Astrocyte (in vitro differentiated cells and primary cell): ENCODE measurements around the gene CTIF. TPM values are rescaled to one million over a fixed set of nuclear protein-coding genes. Genes with fewer than 3 reads are reported as not detected.

Experiments
- DNase-seq: peaks from one replicate; pipeline ENCODE4 v3.0.0-alpha.2; 2010; ENCODE audit warnings: low read depth
- FAIRE-seq: peaks from 2 replicates; lab custom pipeline; 2011; peaks lifted over from hg19 to GRCh38; lab: Jason Lieb, UNC
- H2AFZ ChIP-seq: 2 replicates; pipeline ENCODE4 v1.6.0; 2012; ENCODE audit warnings: low read depth, low read length, inconsistent platforms
- H3K27ac ChIP-seq: 2 replicates; pipeline ENCODE4 v1.5.1; 2011; ENCODE audit warnings: low read depth, low read length, inconsistent platforms
- H3K27me3 ChIP-seq: 2 replicates; pipeline ENCODE4 v1.6.0; 2011; ENCODE audit warnings: low read length, inconsistent platforms; ENCODE audit not compliant: insufficient read depth
- H3K36me3 ChIP-seq: 2 replicates; pipeline ENCODE4 v1.5.1; 2011; ENCODE audit warnings: low read length, inconsistent platforms; ENCODE audit not compliant: insufficient read depth
- H3K4me1 ChIP-seq: 2 replicates; pipeline ENCODE4 v1.5.1; 2011; ENCODE audit warnings: low read length, inconsistent platforms; ENCODE audit not compliant: insufficient read depth
- H3K4me2 ChIP-seq: 2 replicates; pipeline ENCODE4 v1.6.0; 2012; ENCODE audit warnings: low read length, inconsistent platforms
- H3K4me3 ChIP-seq: 2 replicates; pipeline ENCODE4 v1.5.1; 2011; ENCODE audit warnings: low read depth, mild to moderate bottlenecking, low read length, inconsistent platforms; ENCODE audit not compliant: insufficient read depth
- H3K79me2 ChIP-seq: 2 replicates; pipeline ENCODE4 v1.6.0; 2012; ENCODE audit warnings: mild to moderate bottlenecking, low read length, inconsistent platforms; ENCODE audit not compliant: insufficient read depth
- H3K9ac ChIP-seq: 2 replicates; pipeline ENCODE4 v1.6.0; 2012; ENCODE audit warnings: mild to moderate bottlenecking, low read length, inconsistent platforms
- H3K9me3 ChIP-seq: 2 replicates; pipeline ENCODE4 v1.5.1; 2012; ENCODE audit warnings: low read depth, mild to moderate bottlenecking, low read length, inconsistent platforms; ENCODE audit not compliant: insufficient read depth
- H4K20me1 ChIP-seq: 2 replicates; pipeline ENCODE4 v1.6.0; 2012; ENCODE audit warnings: low read length, inconsistent platforms; ENCODE audit not compliant: insufficient read depth
- H3K27ac Mint-ChIP-seq: one replicate; pipeline ENCODE4 v1.8.0; 2021; ENCODE audit warnings: mild to moderate bottlenecking, mixed read lengths; ENCODE audit not compliant: unreplicated experiment
- H3K27me3 Mint-ChIP-seq: one replicate; pipeline ENCODE4 v1.8.0; 2021; ENCODE audit warnings: low read depth, mixed read lengths; ENCODE audit not compliant: unreplicated experiment
- H3K36me3 Mint-ChIP-seq: one replicate; pipeline ENCODE4 v1.8.0; 2021; ENCODE audit warnings: low read depth, mixed read lengths; ENCODE audit not compliant: unreplicated experiment
- H3K4me1 Mint-ChIP-seq: one replicate; pipeline ENCODE4 v1.8.0; 2021; ENCODE audit warnings: low read depth, mixed read lengths; ENCODE audit not compliant: unreplicated experiment
- H3K4me3 Mint-ChIP-seq: one replicate; pipeline ENCODE4 v1.8.0; 2021; ENCODE audit warnings: mild to moderate bottlenecking, moderate library complexity, mixed read lengths; ENCODE audit not compliant: unreplicated experiment
- H3K9me3 Mint-ChIP-seq: one replicate; pipeline ENCODE4 v1.8.0; 2021; ENCODE audit warnings: mild to moderate bottlenecking, mixed read lengths; ENCODE audit not compliant: unreplicated experiment
- EZH2 ChIP-seq: IDR thresholded peaks from 2 replicates; pipeline ENCODE4 v1.6.1; 2012; ENCODE audit warnings: mild to moderate bottlenecking, low read length, inconsistent platforms; ENCODE audit not compliant: insufficient read depth
- total RNA-seq: library from RNA; stranded (reverse); gene quantifications from 2 replicates; pipeline ENCODE4 v1.2.1, GENCODE V29; 2021
- TF ChIP-seq, protein P1 (sequence below): IDR thresholded peaks from 2 replicates; pipeline ENCODE4 v1.5.1; 2011; ENCODE audit warnings: low read depth, mild to moderate bottlenecking, inconsistent platforms, low read length, moderate library complexity; ENCODE audit not compliant: insufficient read depth

Gene CTIF
- total RNA-seq, 1 donor from 2014 or later: 101 TPM

DNA sequence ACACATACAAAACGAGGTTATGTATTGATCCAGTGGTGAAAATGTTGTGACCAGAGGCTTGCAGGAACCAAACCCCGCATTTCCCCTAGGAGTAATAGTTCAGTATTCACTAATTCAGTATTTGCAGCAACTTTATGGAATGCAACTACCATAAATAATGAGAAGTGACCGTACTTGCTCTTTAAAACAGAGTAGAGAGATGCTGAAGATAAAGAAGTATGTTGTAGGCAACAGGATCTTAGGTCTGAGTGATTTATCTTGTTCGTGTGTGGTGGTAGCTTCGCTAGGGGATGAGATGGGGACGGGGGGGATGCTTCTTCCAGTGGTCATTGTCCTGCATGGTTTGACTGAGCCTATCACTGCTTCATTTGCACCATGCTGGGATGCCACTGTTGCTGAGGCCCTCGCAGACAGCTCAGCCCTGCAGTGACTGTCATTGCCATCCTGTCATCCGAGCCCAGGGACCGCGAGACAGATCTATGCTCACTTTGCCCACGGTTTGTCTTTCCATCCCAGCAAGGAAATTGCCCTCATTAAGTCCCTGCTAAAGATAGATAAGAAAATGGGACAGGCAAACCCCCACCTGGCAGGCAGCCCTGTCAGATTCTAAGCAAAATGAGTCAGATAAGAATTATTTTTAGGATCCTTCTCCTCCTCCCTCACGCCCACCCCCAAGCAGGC is 181.3 kb downstream of the CTIF start:
- H3K27ac ChIP-seq: no peak overlapping the region
- TF ChIP-seq, protein P1, sequence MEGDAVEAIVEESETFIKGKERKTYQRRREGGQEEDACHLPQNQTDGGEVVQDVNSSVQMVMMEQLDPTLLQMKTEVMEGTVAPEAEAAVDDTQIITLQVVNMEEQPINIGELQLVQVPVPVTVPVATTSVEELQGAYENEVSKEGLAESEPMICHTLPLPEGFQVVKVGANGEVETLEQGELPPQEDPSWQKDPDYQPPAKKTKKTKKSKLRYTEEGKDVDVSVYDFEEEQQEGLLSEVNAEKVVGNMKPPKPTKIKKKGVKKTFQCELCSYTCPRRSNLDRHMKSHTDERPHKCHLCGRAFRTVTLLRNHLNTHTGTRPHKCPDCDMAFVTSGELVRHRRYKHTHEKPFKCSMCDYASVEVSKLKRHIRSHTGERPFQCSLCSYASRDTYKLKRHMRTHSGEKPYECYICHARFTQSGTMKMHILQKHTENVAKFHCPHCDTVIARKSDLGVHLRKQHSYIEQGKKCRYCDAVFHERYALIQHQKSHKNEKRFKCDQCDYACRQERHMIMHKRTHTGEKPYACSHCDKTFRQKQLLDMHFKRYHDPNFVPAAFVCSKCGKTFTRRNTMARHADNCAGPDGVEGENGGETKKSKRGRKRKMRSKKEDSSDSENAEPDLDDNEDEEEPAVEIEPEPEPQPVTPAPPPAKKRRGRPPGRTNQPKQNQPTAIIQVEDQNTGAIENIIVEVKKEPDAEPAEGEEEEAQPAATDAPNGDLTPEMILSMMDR: no peak
- TF ChIP-seq EZH2: no peak
- H3K4me1 ChIP-seq: peaks cover 29% of the 10 kb centered on the region
- no peak overlapping the region for H3K4me3 ChIP-seq
- no peaks in the 10 kb centered on the region for H3K9me3 Mint-ChIP-seq
- peak; percentile 26 for FAIRE-seq
- H3K36me3 ChIP-seq: peaks cover 4% of the 10 kb centered on the region
- H3K4me2 ChIP-seq: peak overlapping the region; percentile 66
- H3K27me3 ChIP-seq: no peaks in the 10 kb centered on the region
- H4K20me1 ChIP-seq: peaks cover 43% of the 10 kb centered on the region
- H3K9ac ChIP-seq: no peak overlapping the region
- peaks cover 31% of the 10 kb centered on the region for H3K4me1 Mint-ChIP-seq
- peak; percentile 62 for DNase-seq
- peaks cover 52% of the 10 kb centered on the region for H3K36me3 Mint-ChIP-seq
- no peak overlapping the region for H3K4me3 Mint-ChIP-seq
- no peaks in the 10 kb centered on the region for H3K79me2 ChIP-seq
- H2AFZ ChIP-seq: no peak overlapping the region
- peak overlapping the region; percentile 22 for H3K27ac Mint-ChIP-seq
- no peaks in the 10 kb centered on the region for H3K9me3 ChIP-seq
- H3K27me3 Mint-ChIP-seq: no peaks in the 10 kb centered on the region

DNA sequence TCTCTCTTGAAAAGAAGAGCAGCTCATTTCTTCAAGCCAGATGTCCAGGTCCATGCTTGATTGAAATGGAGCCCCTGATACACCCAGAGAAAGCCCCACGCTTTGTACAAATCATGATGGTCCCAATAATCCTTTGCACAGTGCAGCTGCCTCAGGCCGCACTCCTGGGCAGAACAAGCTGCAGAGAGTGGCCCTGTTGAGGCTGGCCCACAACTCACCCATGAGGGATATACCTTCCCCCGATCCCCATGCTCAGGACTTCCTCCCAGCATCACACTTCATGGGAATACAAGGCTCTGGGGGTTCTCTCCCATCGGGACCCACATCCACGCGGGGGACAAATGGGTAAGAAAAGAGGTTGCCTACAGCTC is 181.8 kb downstream of the CTIF start:
- Histone ChIP-seq H3K27ac (no peak overlapping the region), H3K4me3 (no peak overlapping the region), H3K27me3 (no peaks in the 10 kb centered on the region), H3K9me3 (no peaks in the 10 kb centered on the region), H2AFZ (no peak overlapping the region), H3K4me1 (peaks cover 29% of the 10 kb centered on the region), H3K79me2 (no peaks in the 10 kb centered on the region), H3K4me2 (peak overlapping the region; percentile 66), H3K36me3 (peaks cover 4% of the 10 kb centered on the region), H4K20me1 (peaks cover 38% of the 10 kb centered on the region), H3K9ac (no peak overlapping the region)
- DNase-seq: no peak
- FAIRE-seq: no peak
- H3K4me1 Mint-ChIP-seq: peaks cover 29% of the 10 kb centered on the region
- H3K4me3 Mint-ChIP-seq: peak overlapping the region; percentile 31
- H3K27me3 Mint-ChIP-seq: no peaks in the 10 kb centered on the region
- H3K27ac Mint-ChIP-seq: peak overlapping the region; percentile 58
- TF ChIP-seq, protein P1: no peak
- no peak for TF ChIP-seq EZH2
- H3K36me3 Mint-ChIP-seq: peaks cover 52% of the 10 kb centered on the region
- H3K9me3 Mint-ChIP-seq: no peaks in the 10 kb centered on the region

GRCh38 chr18:48721312-48721711 is 182.5 kb downstream of the CTIF start:
- Histone ChIP-seq H3K9me3 (no peaks in the 10 kb centered on the region), H3K79me2 (no peaks in the 10 kb centered on the region), H3K27me3 (no peaks in the 10 kb centered on the region), H3K4me2 (peak overlapping the region; percentile 66), H3K4me1 (peaks cover 29% of the 10 kb centered on the region), H3K27ac (no peak overlapping the region), H3K4me3 (no peak overlapping the region), H2AFZ (no peak overlapping the region), H4K20me1 (peaks cover 32% of the 10 kb centered on the region), H3K9ac (no peak overlapping the region), H3K36me3 (peaks cover 4% of the 10 kb centered on the region)
- Mint-ChIP-seq H3K27me3 (no peaks in the 10 kb centered on the region), H3K4me3 (no peak overlapping the region), H3K36me3 (peaks cover 51% of the 10 kb centered on the region), H3K4me1 (peaks cover 34% of the 10 kb centered on the region), H3K9me3 (peaks cover 4% of the 10 kb centered on the region), H3K27ac (no peak overlapping the region)
- FAIRE-seq (no peak), DNase-seq (no peak)
- TF ChIP-seq, protein P1: no peak
- no peak for TF ChIP-seq EZH2
